Measurements from ENCODE around the gene STARD5. TPM values are rescaled to one million over a fixed set of nuclear protein-coding genes. Genes with fewer than 3 reads are reported as not detected.

Gene STARD5
- total and polyA plus RNA-seq, 4 donors: 1.1 to 47.0 (median 35.7) TPM

DNA sequence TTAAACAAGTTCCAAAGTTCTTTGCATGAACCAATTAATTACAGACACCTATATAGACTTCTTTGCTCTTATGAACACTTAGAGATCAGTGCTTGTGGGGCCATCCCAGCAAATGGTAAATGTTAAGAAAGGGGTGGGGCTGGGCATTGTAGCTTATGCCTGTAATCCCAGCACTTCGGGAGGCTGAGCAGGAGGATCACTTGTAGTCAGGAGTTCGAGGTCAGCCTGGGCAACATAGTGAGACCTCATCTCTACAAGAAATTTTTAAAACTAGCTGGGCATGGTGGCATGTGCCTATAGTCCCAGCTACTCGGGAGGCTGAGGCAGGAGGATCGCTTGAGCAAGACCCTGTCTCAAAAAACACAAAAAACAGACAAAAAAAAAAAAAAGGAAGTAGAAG, 19.4 kb upstream of the STARD5 start:
- 95% methylated on average over 4 of the region's 4 CpGs for WGBS

GRCh38 chr15:81341351-81341750, 17.4 kb upstream of the STARD5 start:
- peaks cover 0 to 5% (median 0%) of the 10 kb centered on the region in 4 donors for H3K36me3 ChIP-seq (ENCODE audit: control insufficient read depth in 4 of 4, insufficient read depth in 3 of 4, low read depth in 1 of 4, low read length in 3 of 4)
- H3K4me1 ChIP-seq (ENCODE audit: control insufficient read depth in 4 of 4, insufficient read depth in 4 of 4, low read length in 3 of 4): no peaks in the 10 kb centered on the region
- H3K9ac ChIP-seq (ENCODE audit: low read depth in 1 of 2, low read length in 2 of 2): no peak overlapping the region
- no peak overlapping the region for H3K27ac ChIP-seq (ENCODE audit: low read depth in 1 of 2, low read length in 2 of 2)
- WGBS: 94% methylated on average over 4 of the region's 4 CpGs
- no peak for DNase-seq (ENCODE audit: low spot score)
- H3K27me3 ChIP-seq (ENCODE audit: control insufficient read depth in 4 of 4, insufficient read depth in 4 of 4, low read length in 3 of 4): no peaks in the 10 kb centered on the region
- no peak overlapping the region for H3K4me3 ChIP-seq (ENCODE audit: low read depth in 1 of 3, low read length in 3 of 3)
- no peaks in the 10 kb centered on the region for H3K9me3 ChIP-seq (ENCODE audit: control insufficient read depth in 4 of 4, low read length in 3 of 4)
- TF ChIP-seq MAX (IDR thresholded peaks at IDR 0.05) (no peak), FOXA1 (IDR thresholded peaks at IDR 0.05) (no peak), JUND (IDR thresholded peaks at IDR 0.05) (no peak), HNF4G (IDR thresholded peaks at IDR 0.05) (no peak), EGR1 (IDR thresholded peaks at IDR 0.05; ENCODE audit: low read depth in 2 of 2) (no peak), RAD21 (IDR thresholded peaks at IDR 0.05) (no peak), HNF4A (conservative IDR thresholded peaks at IDR 0.05) (no peak), SP1 (IDR thresholded peaks at IDR 0.05) (no peak), YY1 (IDR thresholded peaks at IDR 0.05) (no peak), FOXA2 (IDR thresholded peaks at IDR 0.05) (no peak), NR2F2 (IDR thresholded peaks at IDR 0.05) (no peak), TAF1 (conservative IDR thresholded peaks at IDR 0.05) (no peak)
- TF ChIP-seq, protein P1, sequence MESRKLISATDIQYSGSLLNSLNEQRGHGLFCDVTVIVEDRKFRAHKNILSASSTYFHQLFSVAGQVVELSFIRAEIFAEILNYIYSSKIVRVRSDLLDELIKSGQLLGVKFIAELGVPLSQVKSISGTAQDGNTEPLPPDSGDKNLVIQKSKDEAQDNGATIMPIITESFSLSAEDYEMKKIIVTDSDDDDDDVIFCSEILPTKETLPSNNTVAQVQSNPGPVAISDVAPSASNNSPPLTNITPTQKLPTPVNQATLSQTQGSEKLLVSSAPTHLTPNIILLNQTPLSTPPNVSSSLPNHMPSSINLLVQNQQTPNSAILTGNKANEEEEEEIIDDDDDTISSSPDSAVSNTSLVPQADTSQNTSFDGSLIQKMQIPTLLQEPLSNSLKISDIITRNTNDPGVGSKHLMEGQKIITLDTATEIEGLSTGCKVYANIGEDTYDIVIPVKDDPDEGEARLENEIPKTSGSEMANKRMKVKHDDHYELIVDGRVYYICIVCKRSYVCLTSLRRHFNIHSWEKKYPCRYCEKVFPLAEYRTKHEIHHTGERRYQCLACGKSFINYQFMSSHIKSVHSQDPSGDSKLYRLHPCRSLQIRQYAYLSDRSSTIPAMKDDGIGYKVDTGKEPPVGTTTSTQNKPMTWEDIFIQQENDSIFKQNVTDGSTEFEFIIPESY (IDR thresholded peaks at IDR 0.05): no peak

More for the DNA sequence above, 19.4 kb upstream of the STARD5 start:
- DNase-seq (ENCODE audit: low spot score): no peak
- Histone ChIP-seq H3K27ac (ENCODE audit: low read depth in 1 of 2, low read length in 2 of 2) (no peak overlapping the region), H3K27me3 (ENCODE audit: control insufficient read depth in 4 of 4, insufficient read depth in 4 of 4, low read length in 3 of 4) (no peaks in the 10 kb centered on the region), H3K4me1 (ENCODE audit: control insufficient read depth in 4 of 4, insufficient read depth in 4 of 4, low read length in 3 of 4) (no peaks in the 10 kb centered on the region), H3K36me3 (ENCODE audit: control insufficient read depth in 4 of 4, insufficient read depth in 3 of 4, low read depth in 1 of 4, low read length in 3 of 4) (peaks cover 0 to 5% (median 2%) of the 10 kb centered on the region in 4 donors), H3K9ac (ENCODE audit: low read depth in 1 of 2, low read length in 2 of 2) (no peak overlapping the region), H3K9me3 (ENCODE audit: control insufficient read depth in 4 of 4, low read length in 3 of 4) (no peaks in the 10 kb centered on the region), H3K4me3 (ENCODE audit: low read depth in 1 of 3, low read length in 3 of 3) (no peak overlapping the region)
- TF ChIP-seq SP1 (IDR thresholded peaks at IDR 0.05) (no peak), RAD21 (IDR thresholded peaks at IDR 0.05) (no peak), MAX (IDR thresholded peaks at IDR 0.05) (no peak), TAF1 (conservative IDR thresholded peaks at IDR 0.05) (no peak), HNF4G (IDR thresholded peaks at IDR 0.05) (no peak), JUND (IDR thresholded peaks at IDR 0.05) (no peak), YY1 (IDR thresholded peaks at IDR 0.05) (no peak), FOXA1 (IDR thresholded peaks at IDR 0.05) (no peak), EGR1 (IDR thresholded peaks at IDR 0.05; ENCODE audit: low read depth in 2 of 2) (no peak), FOXA2 (IDR thresholded peaks at IDR 0.05) (no peak)
- TF ChIP-seq, protein P1 (IDR thresholded peaks at IDR 0.05): no peak
- TF ChIP-seq, protein P2, sequence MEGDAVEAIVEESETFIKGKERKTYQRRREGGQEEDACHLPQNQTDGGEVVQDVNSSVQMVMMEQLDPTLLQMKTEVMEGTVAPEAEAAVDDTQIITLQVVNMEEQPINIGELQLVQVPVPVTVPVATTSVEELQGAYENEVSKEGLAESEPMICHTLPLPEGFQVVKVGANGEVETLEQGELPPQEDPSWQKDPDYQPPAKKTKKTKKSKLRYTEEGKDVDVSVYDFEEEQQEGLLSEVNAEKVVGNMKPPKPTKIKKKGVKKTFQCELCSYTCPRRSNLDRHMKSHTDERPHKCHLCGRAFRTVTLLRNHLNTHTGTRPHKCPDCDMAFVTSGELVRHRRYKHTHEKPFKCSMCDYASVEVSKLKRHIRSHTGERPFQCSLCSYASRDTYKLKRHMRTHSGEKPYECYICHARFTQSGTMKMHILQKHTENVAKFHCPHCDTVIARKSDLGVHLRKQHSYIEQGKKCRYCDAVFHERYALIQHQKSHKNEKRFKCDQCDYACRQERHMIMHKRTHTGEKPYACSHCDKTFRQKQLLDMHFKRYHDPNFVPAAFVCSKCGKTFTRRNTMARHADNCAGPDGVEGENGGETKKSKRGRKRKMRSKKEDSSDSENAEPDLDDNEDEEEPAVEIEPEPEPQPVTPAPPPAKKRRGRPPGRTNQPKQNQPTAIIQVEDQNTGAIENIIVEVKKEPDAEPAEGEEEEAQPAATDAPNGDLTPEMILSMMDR (IDR thresholded peaks at IDR 0.05; ENCODE audit: low read depth, low read length, missing input control): no peak
- TF ChIP-seq, protein P3, sequence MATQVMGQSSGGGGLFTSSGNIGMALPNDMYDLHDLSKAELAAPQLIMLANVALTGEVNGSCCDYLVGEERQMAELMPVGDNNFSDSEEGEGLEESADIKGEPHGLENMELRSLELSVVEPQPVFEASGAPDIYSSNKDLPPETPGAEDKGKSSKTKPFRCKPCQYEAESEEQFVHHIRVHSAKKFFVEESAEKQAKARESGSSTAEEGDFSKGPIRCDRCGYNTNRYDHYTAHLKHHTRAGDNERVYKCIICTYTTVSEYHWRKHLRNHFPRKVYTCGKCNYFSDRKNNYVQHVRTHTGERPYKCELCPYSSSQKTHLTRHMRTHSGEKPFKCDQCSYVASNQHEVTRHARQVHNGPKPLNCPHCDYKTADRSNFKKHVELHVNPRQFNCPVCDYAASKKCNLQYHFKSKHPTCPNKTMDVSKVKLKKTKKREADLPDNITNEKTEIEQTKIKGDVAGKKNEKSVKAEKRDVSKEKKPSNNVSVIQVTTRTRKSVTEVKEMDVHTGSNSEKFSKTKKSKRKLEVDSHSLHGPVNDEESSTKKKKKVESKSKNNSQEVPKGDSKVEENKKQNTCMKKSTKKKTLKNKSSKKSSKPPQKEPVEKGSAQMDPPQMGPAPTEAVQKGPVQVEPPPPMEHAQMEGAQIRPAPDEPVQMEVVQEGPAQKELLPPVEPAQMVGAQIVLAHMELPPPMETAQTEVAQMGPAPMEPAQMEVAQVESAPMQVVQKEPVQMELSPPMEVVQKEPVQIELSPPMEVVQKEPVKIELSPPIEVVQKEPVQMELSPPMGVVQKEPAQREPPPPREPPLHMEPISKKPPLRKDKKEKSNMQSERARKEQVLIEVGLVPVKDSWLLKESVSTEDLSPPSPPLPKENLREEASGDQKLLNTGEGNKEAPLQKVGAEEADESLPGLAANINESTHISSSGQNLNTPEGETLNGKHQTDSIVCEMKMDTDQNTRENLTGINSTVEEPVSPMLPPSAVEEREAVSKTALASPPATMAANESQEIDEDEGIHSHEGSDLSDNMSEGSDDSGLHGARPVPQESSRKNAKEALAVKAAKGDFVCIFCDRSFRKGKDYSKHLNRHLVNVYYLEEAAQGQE (IDR thresholded peaks at IDR 0.05): no peak
